RPMI8226 (cell line): ENCODE data around the gene PCDHGB5.
"Not testable (repeated sequence)": the region's sequence is repeated elsewhere in the genome, so short reads cannot be mapped to it uniquely, and the experiment has no call there.

Source experiments
- DNase-seq: peaks from one replicate; pipeline ENCODE4 v3.0.0-alpha.2; 2015

The PCDHGB5 gene

DNA sequence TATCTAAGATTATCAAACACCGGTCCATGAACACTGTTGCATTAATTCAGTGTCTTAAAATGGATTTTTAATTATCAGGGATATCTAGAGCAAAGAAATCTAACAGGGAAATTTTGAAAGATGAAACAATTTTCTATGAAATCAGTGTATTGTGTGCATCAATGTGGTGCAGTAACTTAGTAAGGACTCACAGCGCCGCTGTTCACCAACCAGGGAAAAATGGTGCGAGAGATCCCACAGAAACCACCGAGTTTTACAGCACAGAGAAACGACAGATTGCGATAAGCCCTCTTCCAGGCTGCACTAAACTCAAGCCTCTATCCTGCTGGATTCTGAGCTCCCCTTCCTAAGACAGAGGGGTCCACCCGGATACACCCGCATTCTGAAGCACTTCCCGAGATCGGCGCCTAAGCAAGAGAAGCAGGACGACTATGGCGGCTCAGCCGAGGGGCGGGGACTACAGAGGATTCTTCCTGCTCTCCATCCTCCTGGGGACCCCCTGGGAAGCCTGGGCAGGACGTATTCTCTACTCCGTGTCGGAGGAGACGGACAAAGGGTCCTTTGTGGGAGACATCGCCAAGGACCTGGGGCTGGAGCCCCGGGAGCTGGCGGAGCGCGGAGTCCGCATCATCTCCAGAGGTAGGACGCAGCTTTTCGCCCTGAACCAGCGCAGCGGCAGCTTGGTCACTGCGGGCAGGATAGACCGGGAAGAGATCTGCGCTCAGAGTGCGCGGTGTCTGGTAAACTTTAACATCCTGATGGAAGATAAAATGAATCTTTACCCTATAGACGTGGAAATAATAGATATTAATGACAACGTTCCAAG lies 15.1 kb upstream of the PCDHGB5 start, which contains the start of gene PCDHGA7:
Gene PCDHGA7 (plus strand): TSS at position 274 of the 826 bp plus-strand sequence. CDS start 158 bp downstream, at position 432.
- DNase-seq: peak; percentile 24

DNA sequence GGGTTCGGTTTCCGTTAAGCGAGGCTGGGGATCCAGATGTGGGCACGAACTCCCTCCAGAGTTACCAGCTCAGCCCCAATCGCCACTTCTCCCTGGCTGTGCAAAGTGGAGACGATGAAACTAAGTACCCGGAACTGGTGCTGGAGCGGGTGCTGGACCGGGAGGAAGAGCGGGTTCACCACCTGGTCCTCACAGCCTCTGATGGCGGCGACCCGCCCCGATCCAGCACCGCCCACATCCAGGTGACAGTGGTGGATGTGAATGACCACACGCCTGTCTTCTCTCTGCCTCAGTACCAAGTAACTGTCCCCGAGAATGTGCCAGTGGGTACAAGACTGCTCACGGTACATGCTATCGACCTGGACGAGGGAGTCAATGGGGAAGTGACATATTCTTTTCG lies 14.4 kb upstream of the PCDHGB5 start:
- no peak for DNase-seq

- no peak for DNase-seq
Measured at GRCh38 chr5:141384471-141385267, 13.1 kb upstream of the PCDHGB5 start.

DNA sequence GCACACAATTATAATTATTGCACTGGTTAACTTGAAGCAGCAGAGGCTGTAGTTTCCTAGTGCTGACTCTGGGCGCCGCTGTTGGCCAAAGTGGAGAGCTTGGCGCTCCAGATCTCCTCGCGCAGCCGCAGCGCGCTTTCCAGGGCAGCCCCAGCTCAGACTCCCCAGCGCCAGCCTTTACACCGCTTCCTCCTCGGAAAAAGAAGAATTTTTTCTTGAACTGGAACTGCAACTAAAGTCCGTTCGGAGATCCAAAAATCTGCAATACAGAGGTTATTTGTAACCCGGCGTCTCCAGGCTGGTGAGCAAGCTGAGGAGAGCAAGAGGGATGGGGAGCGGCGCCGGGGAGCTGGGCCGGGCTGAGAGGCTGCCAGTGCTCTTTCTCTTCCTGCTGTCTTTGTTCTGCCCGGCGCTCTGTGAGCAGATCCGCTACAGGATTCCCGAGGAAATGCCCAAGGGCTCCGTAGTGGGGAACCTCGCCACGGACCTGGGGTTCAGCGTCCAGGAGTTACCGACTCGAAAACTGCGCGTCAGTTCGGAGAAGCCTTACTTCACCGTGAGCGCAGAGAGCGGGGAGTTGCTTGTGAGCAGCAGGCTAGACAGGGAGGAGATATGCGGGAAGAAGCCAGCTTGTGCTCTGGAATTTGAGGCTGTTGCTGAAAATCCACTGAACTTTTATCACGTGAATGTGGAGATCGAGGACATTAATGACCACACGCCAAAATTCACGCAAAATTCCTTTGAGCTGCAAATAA lies 10.0 kb upstream of the PCDHGB5 start, which contains the start of gene PCDHGB4:
Gene PCDHGB4 (plus strand): TSS at position 142 of the 755 bp plus-strand sequence. CDS start 187 bp downstream, at position 329.
- peak; percentile 39 for DNase-seq

DNA sequence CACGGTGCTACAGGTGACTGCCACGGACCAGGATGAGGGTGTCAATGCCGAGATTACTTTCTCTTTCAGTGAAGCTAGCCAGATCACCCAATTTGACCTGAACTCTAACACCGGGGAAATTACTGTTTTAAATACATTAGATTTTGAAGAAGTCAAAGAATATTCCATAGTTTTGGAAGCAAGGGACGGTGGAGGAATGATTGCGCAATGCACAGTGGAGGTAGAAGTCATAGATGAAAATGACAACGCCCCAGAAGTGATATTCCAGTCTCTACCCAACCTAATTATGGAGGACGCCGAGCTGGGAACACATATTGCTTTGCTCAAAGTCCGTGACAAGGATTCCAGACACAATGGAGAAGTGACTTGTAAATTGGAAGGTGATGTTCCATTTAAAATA lies 9.1 kb upstream of the PCDHGB5 start:
- no peak for DNase-seq

DNA sequence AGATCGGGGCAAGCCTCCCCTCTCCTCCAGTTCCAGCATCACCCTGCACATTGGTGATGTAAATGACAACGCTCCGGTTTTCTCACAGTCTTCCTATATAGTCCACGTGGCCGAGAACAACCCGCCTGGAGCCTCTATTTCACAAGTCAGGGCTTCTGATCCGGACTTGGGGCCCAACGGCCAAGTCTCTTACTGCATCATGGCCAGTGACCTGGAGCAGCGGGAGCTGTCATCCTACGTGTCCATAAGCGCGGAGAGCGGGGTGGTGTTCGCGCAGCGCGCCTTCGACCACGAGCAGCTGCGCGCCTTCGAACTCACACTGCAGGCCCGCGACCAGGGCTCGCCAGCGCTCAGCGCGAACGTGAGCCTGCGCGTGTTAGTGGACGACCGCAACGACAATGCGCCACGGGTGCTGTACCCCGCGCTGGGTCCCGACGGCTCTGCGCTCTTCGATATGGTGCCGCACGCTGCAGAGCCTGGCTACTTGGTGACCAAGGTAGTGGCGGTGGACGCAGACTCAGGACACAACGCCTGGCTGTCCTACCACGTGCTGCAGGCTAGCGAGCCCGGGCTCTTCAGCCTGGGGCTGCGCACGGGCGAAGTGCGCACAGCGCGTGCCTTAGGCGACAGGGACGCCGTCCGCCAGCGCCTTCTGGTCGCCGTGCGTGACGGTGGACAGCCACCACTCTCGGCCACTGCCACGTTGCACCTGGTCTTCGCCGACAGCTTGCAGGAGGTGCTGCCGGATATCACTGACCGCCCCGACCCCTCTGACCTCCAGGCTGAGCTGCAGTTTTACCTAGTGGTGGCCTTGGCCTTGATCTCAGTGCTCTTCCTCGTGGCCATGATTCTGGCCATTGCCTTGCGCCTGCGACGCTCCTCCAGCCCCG lies 8.3 kb upstream of the PCDHGB5 start:
- DNase-seq: no peak

- peak; percentile 21 for DNase-seq
Measured at GRCh38 chr5:141392429-141393198, 5.1 kb upstream of the PCDHGB5 start, which contains the start of gene PCDHGA8. TSS of gene PCDHGA8 (plus strand) at chr5:141392633. CDS start at chr5:141392814, 181 bp downstream.

DNA sequence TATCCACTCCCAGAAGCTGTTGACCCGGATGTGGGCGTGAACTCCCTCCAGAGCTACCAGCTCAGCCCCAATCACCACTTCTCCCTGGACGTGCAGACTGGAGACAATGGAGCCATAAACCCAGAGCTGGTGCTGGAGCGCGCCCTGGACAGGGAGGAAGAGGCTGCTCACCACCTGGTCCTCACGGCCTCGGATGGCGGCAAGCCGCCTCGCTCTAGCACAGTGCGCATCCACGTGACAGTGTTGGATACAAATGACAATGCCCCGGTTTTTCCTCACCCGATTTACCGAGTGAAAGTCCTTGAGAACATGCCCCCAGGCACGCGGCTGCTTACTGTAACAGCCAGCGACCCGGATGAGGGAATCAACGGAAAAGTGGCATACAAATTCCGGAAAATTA lies 4.5 kb upstream of the PCDHGB5 start:
- DNase-seq: no peak

DNA sequence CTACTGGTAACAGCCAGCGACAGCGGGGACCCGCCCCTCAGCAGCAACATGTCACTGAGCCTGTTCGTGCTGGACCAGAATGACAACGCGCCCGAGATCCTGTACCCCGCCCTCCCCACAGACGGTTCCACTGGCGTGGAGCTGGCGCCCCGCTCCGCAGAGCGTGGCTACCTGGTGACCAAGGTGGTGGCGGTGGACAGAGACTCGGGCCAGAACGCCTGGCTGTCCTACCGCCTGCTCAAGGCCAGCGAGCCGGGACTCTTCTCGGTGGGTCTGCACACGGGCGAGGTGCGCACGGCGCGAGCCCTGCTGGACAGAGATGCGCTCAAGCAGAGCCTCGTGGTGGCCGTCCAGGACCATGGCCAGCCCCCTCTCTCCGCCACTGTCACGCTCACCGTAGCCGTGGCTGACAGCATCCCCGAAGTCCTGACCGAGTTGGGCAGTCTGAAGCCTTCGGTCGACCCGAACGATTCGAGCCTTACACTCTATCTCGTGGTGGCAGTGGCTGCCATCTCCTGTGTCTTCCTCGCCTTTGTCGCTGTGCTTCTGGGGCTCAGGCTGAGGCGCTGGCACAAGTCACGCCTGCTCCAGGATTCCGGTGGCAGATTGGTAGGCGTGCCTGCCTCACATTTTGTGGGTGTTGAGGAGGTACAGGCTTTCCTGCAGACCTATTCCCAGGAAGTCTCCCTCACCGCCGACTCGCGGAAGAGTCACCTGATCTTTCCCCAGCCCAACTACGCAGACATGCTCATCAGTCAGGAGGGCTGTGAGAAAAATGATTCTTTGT lies 3.2 kb upstream of the PCDHGB5 start:
- DNase-seq: not testable (repeated sequence)

DNA sequence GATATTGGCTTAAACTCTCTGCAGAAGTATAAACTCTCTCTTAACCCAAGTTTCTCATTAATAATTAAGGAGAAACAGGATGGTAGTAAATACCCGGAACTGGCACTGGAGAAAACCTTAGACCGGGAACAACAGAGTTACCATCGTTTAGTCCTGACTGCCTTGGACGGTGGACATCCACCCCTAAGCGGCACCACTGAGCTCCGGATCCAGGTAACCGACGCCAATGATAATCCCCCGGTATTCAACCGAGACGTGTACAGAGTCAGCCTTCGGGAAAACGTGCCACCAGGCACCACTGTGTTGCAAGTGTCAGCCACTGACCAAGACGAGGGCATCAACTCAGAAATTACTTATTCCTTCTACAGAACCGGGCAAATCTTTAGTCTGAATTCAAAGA lies 861 bp downstream of the PCDHGB5 start:
- DNase-seq: no peak

DNA sequence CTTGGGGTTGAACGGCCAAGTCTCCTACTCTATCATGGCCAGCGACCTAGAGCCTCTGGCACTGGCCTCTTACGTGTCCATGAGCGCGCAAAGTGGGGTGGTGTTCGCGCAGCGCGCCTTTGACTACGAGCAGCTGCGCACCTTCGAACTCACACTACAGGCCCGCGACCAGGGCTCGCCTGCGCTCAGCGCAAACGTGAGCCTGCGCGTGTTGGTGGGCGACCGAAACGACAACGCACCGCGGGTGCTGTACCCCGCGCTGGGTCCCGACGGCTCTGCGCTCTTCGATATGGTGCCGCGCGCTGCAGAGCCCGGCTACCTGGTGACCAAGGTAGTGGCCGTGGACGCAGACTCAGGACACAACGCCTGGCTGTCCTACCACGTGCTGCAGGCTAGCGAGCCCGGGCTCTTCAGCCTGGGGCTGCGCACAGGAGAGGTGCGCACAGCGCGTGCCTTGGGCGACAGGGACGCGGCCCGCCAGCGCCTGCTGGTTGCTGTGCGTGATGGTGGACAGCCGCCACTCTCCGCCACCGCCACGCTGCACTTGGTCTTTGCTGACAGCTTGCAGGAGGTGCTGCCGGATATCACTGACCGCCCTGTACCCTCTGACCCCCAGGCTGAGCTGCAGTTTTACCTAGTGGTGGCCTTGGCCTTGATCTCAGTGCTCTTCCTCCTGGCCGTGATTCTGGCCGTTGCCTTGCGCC lies 2.0 kb downstream of the PCDHGB5 start:
- DNase-seq: no peak

- DNase-seq: peak; percentile 53
Measured at GRCh38 chr5:141402553-141403243, 5.0 kb downstream of the PCDHGB5 start, which contains the start of gene PCDHGA9. TSS of gene PCDHGA9 (plus strand) at chr5:141402778. CDS start at chr5:141402953, 175 bp downstream.

GRCh38 chr5:141403387-141403786 lies 5.6 kb downstream of the PCDHGB5 start:
- DNase-seq: no peak

- DNase-seq: peak; percentile 21
Measured at GRCh38 chr5:141407790-141408505, 10.2 kb downstream of the PCDHGB5 start, which contains the start of gene PCDHGB6. TSS of gene PCDHGB6 (plus strand) at chr5:141408021. CDS start at chr5:141408203, 182 bp downstream.

DNA sequence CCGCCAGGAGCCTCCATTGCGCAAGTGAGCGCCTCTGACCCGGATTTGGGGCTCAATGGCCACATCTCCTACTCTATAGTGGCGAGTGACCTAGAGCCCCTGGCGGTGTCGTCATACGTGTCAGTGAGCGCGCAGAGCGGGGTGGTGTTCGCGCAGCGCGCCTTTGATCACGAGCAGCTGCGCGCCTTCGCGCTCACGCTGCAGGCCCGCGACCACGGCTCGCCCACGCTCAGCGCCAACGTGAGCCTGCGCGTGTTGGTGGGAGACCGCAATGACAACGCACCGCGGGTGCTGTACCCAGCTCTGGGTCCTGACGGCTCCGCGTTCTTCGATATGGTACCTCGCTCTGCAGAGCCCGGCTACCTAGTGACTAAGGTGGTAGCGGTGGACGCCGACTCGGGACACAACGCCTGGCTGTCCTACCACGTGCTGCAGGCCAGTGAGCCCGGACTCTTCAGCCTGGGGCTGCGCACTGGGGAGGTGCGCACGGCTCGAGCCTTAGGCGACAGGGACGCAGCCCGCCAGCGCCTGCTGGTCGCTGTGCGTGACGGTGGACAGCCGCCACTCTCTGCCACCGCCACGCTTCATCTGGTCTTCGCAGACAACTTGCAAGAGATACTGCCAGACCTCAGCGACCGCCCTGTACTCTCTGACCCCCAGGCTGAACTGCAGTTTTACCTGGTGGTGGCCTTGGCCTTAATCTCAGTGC lies 12.0 kb downstream of the PCDHGB5 start:
- no peak for DNase-seq

DNA sequence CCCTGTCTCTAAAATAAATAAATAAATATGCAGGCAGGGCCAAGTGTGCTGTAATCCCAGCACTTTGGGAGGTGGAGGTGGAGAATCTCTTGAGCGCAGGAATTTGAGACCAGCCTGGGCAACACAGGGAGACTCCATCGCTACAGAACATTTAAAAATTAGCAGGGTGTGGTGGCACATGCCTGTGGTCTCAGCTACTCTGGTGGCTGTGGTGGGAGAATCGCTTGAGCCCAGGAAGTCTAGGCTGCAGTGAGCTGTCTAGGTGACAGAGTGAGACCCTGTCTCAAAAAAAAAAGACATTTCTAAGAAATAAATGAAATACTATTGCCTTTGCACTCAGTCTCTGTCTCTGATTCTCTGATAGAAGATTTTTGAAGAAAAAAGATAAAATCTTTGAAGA lies 13.8 kb downstream of the PCDHGB5 start:
- no peak for DNase-seq

- peak; percentile 62 for DNase-seq
Measured at GRCh38 chr5:141412854-141413539, 15.2 kb downstream of the PCDHGB5 start, which contains the start of gene PCDHGA10. TSS of gene PCDHGA10 (plus strand) at chr5:141412987. CDS start at chr5:141413176, 189 bp downstream.
